Endothelial cell of umbilical vein (primary cell): Measurements from ENCODE around the gene ATP6V0D1. TPM values are rescaled to one million over a fixed set of nuclear protein-coding genes. Genes with fewer than 3 reads are reported as not detected.

Source experiments
- BruUV-seq: library from RNA; stranded (reverse); fragments of 400-500 nt; replicated peaks from 2 replicates; lab custom pipeline; 2021; lab: Mats Ljungman, UMichigan
- CTCF ChIA-PET: fragments of 300-600, 350-600 bp; sonication (Branson Sonifier 250); formaldehyde crosslinking; loops from one replicate; lab custom pipeline; 2021; ENCODE audit warnings: antibody characterized with exemption, inconsistent platforms; lab: Charles Lee
- POLR2A ChIA-PET: fragments of 300-600, 350-600 bp; sonication (Branson Sonifier 250); formaldehyde crosslinking; loops from one replicate; lab custom pipeline; 2021; ENCODE audit warnings: antibody characterized with exemption, inconsistent platforms; lab: Charles Lee
- DNase-seq: peaks from one replicate; pipeline ENCODE4 v3.0.0-alpha.2; 2011; ENCODE audit warnings: low read depth, low spot score
- FAIRE-seq: peaks from 2 replicates; lab custom pipeline; 2011; peaks lifted over from hg19 to GRCh38; lab: Jason Lieb, UNC
- H2AFZ ChIP-seq: 2 replicates; pipeline ENCODE4 v1.6.0; 2012; ENCODE audit warnings: low read depth, low read length, control low read depth, inconsistent platforms
- H3K27ac ChIP-seq: 2 replicates; pipeline ENCODE4 v1.5.1; 2011; ENCODE audit warnings: low read depth, mild to moderate bottlenecking, control low read depth, low read length, moderate library complexity; ENCODE audit not compliant: insufficient read depth
- H3K27me3 ChIP-seq, 2 experiments: 2 replicates each; pipeline versions ENCODE4 v1.6.0 to v1.6.1; 2011; ENCODE audit warnings: low read length in 2 of 2, mixed read lengths in 1 of 2; ENCODE audit not compliant: control insufficient read depth in 2 of 2, insufficient read depth in 2 of 2
- H3K36me3 ChIP-seq, 2 experiments: 2 replicates in 1 of 2; 3 replicates in 1 of 2; pipeline ENCODE4 v1.5.1; 2011; ENCODE audit warnings: low read length in 2 of 2, mild to moderate bottlenecking in 1 of 2, moderate library complexity in 1 of 2; ENCODE audit not compliant: control insufficient read depth in 2 of 2, insufficient read depth in 2 of 2; ENCODE audit errors: extremely low read depth in 1 of 2
- H3K4me1 ChIP-seq: 3 replicates; pipeline ENCODE4 v1.5.1; 2011; ENCODE audit warnings: mild to moderate bottlenecking, low read length; ENCODE audit not compliant: control insufficient read depth, insufficient read depth; ENCODE audit errors: extremely low read depth
- H3K4me2 ChIP-seq: 2 replicates; pipeline ENCODE4 v1.6.1; 2011; ENCODE audit warnings: low read length, control low read depth, mixed read lengths; ENCODE audit not compliant: insufficient read depth
- H3K4me3 ChIP-seq, 3 experiments: fragments of 200-600 bp in 1 of 3; sonication (generic), shearing (Covaris generic) in 1 of 3; replicated peaks in 1 of 3; 2 replicates each; pipeline ENCODE4 v1.5.1; 2011 to 2016; ENCODE audit warnings: control low read depth in 3 of 3, low read length in 3 of 3, mild to moderate bottlenecking in 2 of 3, inconsistent platforms in 1 of 3, low read depth in 1 of 3, moderate library complexity in 1 of 3; ENCODE audit not compliant: insufficient read depth in 1 of 3
- H3K79me2 ChIP-seq: 2 replicates; pipeline ENCODE4 v1.6.0; 2012; ENCODE audit warnings: low read length, inconsistent platforms; ENCODE audit not compliant: control insufficient read depth, insufficient read depth
- H3K9ac ChIP-seq: replicated peaks from 2 replicates; pipeline ENCODE3; 2011; ENCODE audit warnings: low read length, control low read depth; ENCODE audit not compliant: insufficient read depth; ENCODE audit errors: extremely low read depth
- H3K9me1 ChIP-seq: replicated peaks from 3 replicates; pipeline ENCODE4 v1.6.0; 2011; ENCODE audit warnings: mild to moderate bottlenecking, low read length; ENCODE audit not compliant: control insufficient read depth, insufficient read depth; ENCODE audit errors: extremely low read depth
- H3K9me3 ChIP-seq: replicated peaks from 2 replicates; pipeline ENCODE4 v1.5.1; 2012; ENCODE audit warnings: low read length, inconsistent platforms; ENCODE audit not compliant: control insufficient read depth, insufficient read depth
- H4K20me1 ChIP-seq: replicated peaks from 2 replicates; pipeline ENCODE3; 2011; ENCODE audit warnings: mild to moderate bottlenecking, low read length; ENCODE audit not compliant: control insufficient read depth, insufficient read depth; ENCODE audit errors: extremely low read depth
- CTCF ChIP-seq, 2 donors: IDR thresholded peaks; 1 replicate in 1 of 2; 2 replicates in 1 of 2; pipeline ENCODE4 v1.5.1; 2011; ENCODE audit warnings: low read length in 2 of 2, mild to moderate bottlenecking in 2 of 2, moderate library complexity in 2 of 2, control low read depth in 1 of 2, inconsistent platforms in 1 of 2, low read depth in 1 of 2; ENCODE audit not compliant: insufficient read depth in 1 of 2; ENCODE audit errors: extremely low read depth in 1 of 2
- FOS ChIP-seq: IDR thresholded peaks from 2 replicates; pipeline ENCODE4 v1.6.1; 2011; ENCODE audit warnings: mild to moderate bottlenecking, low read length, moderate library complexity, borderline replicate concordance; ENCODE audit not compliant: insufficient read depth
- JUN ChIP-seq: IDR thresholded peaks from 2 replicates; pipeline ENCODE4 v1.6.1; 2011; ENCODE audit warnings: borderline replicate concordance, low read depth; ENCODE audit not compliant: insufficient read length, insufficient read depth
- MYC ChIP-seq: IDR thresholded peaks from one replicate; pipeline ENCODE4 v1.6.1; 2011; ENCODE audit warnings: mild to moderate bottlenecking, low read depth, low read length
- POLR2A ChIP-seq: IDR thresholded peaks from 2 replicates; pipeline ENCODE4 v1.6.1; 2012; ENCODE audit warnings: low read depth, mild to moderate bottlenecking, control low read depth, low read length
- POLR2AphosphoS5 ChIP-seq: IDR thresholded peaks from 2 replicates; pipeline ENCODE4 v1.6.1; 2012; ENCODE audit warnings: low read depth, mild to moderate bottlenecking, control low read depth, low read length, moderate library complexity; ENCODE audit not compliant: insufficient read depth
- dilution Hi-C: fragments of 300-500 bp; cut with MboI; formaldehyde crosslinking; loops from one replicate; pipeline ENCODE4 v1.15.0; 2019; ENCODE audit warnings: low sequenced_read_pairs; ENCODE audit not compliant: extremely low pct_ligation_motif_present
- intact Hi-C: fragments of 100-400 bp; cut with micrococcal nuclease; formaldehyde crosslinking; loops from one replicate; pipeline ENCODE4 v1.10.0; 2022
- polyA plus RNA-seq, 4 experiments: library from polyadenylated mRNA; depleted of rRNA in 3 of 4; stranded (reverse) in 3 of 4; unstranded in 1 of 4; fragments of >200 nt; gene quantifications; 2 replicates each; pipeline versions ENCODE4 v1.2.1 to v1.2.3, GENCODE V29; 2011 to 2012; ENCODE audit warnings: missing spikeins in 1 of 4
- total RNA-seq: library from RNA; stranded (reverse); gene quantifications from 2 replicates; pipeline ENCODE4 v1.2.3, GENCODE V29; 2021

ATP6V0D1 gene
- total and polyA plus RNA-seq, 2 donors (not counting 3 experiments of a cell fraction or from before 2014, with no cell fraction given) = 82.8 to 232 TPM

GRCh38 chr16:67530013-67530939, 49.3 kb upstream of the ATP6V0D1 start:
- dilution Hi-C loops (no loop called here), intact Hi-C loops (no loop called here)
- H3K27me3 ChIP-seq = no peaks in the 10 kb centered on the region
- H4K20me1 ChIP-seq = no peaks in the 10 kb centered on the region
- DNase-seq (peak; percentile 48), FAIRE-seq (peak; percentile 35)
- peak overlapping the region; percentile 80 for H2AFZ ChIP-seq
- ChIA-PET CTCF (interaction anchor here (0.8 to 3.0 kb wide), 9 partner anchors 9 to 304 kb away, joined by 3 to 35 read pairs (median 5); partner anchors contain the start of genes ATP6V0D1 and CARMIL2), POLR2A (interaction anchor here (1.2 kb wide), 1 partner anchor 7 kb away, joined by 6 read pairs; no protein-coding TSS in a partner anchor)
- no peaks in the 10 kb centered on the region for H3K9me1 ChIP-seq
- peak overlapping the region; percentile 85 for H3K9ac ChIP-seq
- peak overlapping the region; percentile 55 to 85 (median 77) for H3K4me3 ChIP-seq
- peak overlapping the region; percentile 76 for H3K27ac ChIP-seq
- no peaks in the 10 kb centered on the region for H3K9me3 ChIP-seq
- peaks cover 15% of the 10 kb centered on the region for H3K4me1 ChIP-seq
- H3K79me2 ChIP-seq = peaks cover 46% of the 10 kb centered on the region
- TF ChIP-seq POLR2AphosphoS5 (peak; percentile 78), MYC (no peak), CTCF (IDR thresholded peaks at IDR 0.05; ENCODE audit: extremely low read depth in 1 of 2, insufficient read depth in 1 of 2, low read depth in 1 of 2, low read length in 2 of 2) (no peak), FOS (peak; percentile 58), POLR2A (peak; percentile 44), JUN (no peak)
- H3K36me3 ChIP-seq = no peaks in the 10 kb centered on the region
- peak overlapping the region; percentile 96 for H3K4me2 ChIP-seq
- BruUV-seq = no TSS peak
